Vagina (tissue), 2 donors: ENCODE data around the gene PPFIBP1.

Experiments
- POLR2A ChIP-seq, 2 donors: fragments of 450-650 bp; IDR thresholded peaks; one replicate each; pipeline ENCODE4 v1.6.1; 2017; ENCODE audit warnings: antibody characterized with exemption in 2 of 2, mild to moderate bottlenecking in 2 of 2, moderate library complexity in 2 of 2
- POLR2AphosphoS5 ChIP-seq, 2 donors: sonication (generic); formaldehyde crosslinking; IDR thresholded peaks; one replicate each; pipeline ENCODE4 v1.9.0; 2017; ENCODE audit warnings: antibody characterized with exemption in 2 of 2, mild to moderate bottlenecking in 2 of 2, low read depth in 1 of 2; ENCODE audit not compliant: insufficient read depth in 1 of 2
- TF ChIP-seq, protein P1 (sequence below), 3 experiments: fragments of 450-650 bp in 2 of 3; fragments of 200-600 bp in 1 of 3; sonication (generic) in 1 of 3; IDR thresholded peaks; one replicate each; pipeline ENCODE4 v1.5.1; 2017 to 2019; ENCODE audit warnings: antibody characterized with exemption in 3 of 3, mild to moderate bottlenecking in 2 of 3, moderate library complexity in 2 of 3

DNA sequence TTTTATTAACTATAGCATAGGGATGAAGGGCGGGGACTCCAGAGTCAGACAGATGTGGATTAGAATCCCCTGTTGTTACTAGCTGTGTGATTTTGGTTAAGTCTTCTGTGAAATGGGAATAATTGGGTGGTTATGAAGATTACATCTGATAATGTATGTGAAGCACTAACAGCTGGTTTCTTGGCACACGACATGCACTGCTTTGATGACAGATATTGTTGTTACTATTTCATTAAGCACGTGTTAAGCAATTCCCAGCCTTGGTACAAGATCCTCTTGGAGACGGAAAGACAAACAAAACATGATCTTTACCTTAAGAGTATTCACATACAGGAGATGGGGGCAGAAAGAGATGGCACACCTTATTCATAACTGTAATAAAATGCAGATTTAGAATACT lies 7.9 kb downstream of the PPFIBP1 start:
- TF ChIP-seq, protein P1, sequence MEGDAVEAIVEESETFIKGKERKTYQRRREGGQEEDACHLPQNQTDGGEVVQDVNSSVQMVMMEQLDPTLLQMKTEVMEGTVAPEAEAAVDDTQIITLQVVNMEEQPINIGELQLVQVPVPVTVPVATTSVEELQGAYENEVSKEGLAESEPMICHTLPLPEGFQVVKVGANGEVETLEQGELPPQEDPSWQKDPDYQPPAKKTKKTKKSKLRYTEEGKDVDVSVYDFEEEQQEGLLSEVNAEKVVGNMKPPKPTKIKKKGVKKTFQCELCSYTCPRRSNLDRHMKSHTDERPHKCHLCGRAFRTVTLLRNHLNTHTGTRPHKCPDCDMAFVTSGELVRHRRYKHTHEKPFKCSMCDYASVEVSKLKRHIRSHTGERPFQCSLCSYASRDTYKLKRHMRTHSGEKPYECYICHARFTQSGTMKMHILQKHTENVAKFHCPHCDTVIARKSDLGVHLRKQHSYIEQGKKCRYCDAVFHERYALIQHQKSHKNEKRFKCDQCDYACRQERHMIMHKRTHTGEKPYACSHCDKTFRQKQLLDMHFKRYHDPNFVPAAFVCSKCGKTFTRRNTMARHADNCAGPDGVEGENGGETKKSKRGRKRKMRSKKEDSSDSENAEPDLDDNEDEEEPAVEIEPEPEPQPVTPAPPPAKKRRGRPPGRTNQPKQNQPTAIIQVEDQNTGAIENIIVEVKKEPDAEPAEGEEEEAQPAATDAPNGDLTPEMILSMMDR (IDR thresholded peaks at IDR 0.05) = no peak
- TF ChIP-seq POLR2A (IDR thresholded peaks at IDR 0.05) = no peak
- no peak for TF ChIP-seq POLR2AphosphoS5 (IDR thresholded peaks at IDR 0.05; ENCODE audit: insufficient read depth in 1 of 2, low read depth in 1 of 2)
